AG04449 (cell line): Measurements from ENCODE around the gene SETBP1.

Experiments
- CTCF ChIA-PET: fragments of 350-600 bp; formaldehyde crosslinking; extraction: SDS; loops from one replicate; lab custom pipeline; 2021; ENCODE audit warnings: antibody characterized with exemption; lab: Yijun Ruan, JAX
- POLR2A ChIA-PET: fragments of 400-600, 350-600 bp; formaldehyde crosslinking; extraction: SDS; loops from one replicate; lab custom pipeline; 2020; ENCODE audit warnings: antibody characterized with exemption, inconsistent platforms; lab: Yijun Ruan, JAX
- DNase-seq: peaks from one replicate; pipeline ENCODE4 v3.0.0-alpha.2; 2010; ENCODE audit warnings: low read depth, low spot score
- H3K4me3 ChIP-seq: 2 replicates; pipeline ENCODE4 v1.5.1; 2011; ENCODE audit warnings: low read depth, mild to moderate bottlenecking, control low read depth, low read length
- CTCF ChIP-seq: IDR thresholded peaks from one replicate; pipeline ENCODE4 v1.5.1; 2011; ENCODE audit warnings: mild to moderate bottlenecking, moderate library complexity, low read length, control low read depth, inconsistent platforms; ENCODE audit not compliant: insufficient read depth; ENCODE audit errors: missing control alignments

SETBP1 gene

GRCh38 chr18:45107425-45107824 lies 426.7 kb downstream of the SETBP1 start:
- no peak for TF ChIP-seq CTCF
- DNase-seq: no peak
- no peak overlapping the region for H3K4me3 ChIP-seq
- ChIA-PET CTCF (no interaction called here), POLR2A (no interaction called here)

GRCh38 chr18:45108754-45109153 lies 428.1 kb downstream of the SETBP1 start:
- no peak for DNase-seq
- no peak overlapping the region for H3K4me3 ChIP-seq
- ChIA-PET CTCF (interaction anchor here (0.8 to 1.1 kb wide), 2 partner anchors 10 to 105 kb away, joined by 3 to 4 read pairs; no protein-coding TSS in a partner anchor), POLR2A (interaction anchor here (0.7 kb wide), 1 partner anchor 121 kb away, joined by 3 read pairs; no protein-coding TSS in a partner anchor)
- TF ChIP-seq CTCF: no peak

GRCh38 chr18:45109271-45109670 lies 428.6 kb downstream of the SETBP1 start:
- no peak for TF ChIP-seq CTCF
- H3K4me3 ChIP-seq: no peak overlapping the region
- POLR2A ChIA-PET: no interaction called here
- CTCF ChIA-PET: interaction anchor here (0.8 to 1.1 kb wide), 2 partner anchors 10 to 104 kb away, joined by 3 to 4 read pairs; no protein-coding TSS in a partner anchor
- no peak for DNase-seq

GRCh38 chr18:45109706-45110105 lies 429.0 kb downstream of the SETBP1 start:
- CTCF ChIA-PET: no interaction called here
- no peak for DNase-seq
- no peak overlapping the region for H3K4me3 ChIP-seq
- POLR2A ChIA-PET: no interaction called here
- no peak for TF ChIP-seq CTCF

GRCh38 chr18:45110577-45111501 lies 430.2 kb downstream of the SETBP1 start:
- POLR2A ChIA-PET: no interaction called here

GRCh38 chr18:45111502-45111848 lies 430.8 kb downstream of the SETBP1 start:
- no peak for DNase-seq
- CTCF ChIA-PET: no interaction called here
- POLR2A ChIA-PET: no interaction called here
- TF ChIP-seq CTCF: no peak
- no peak overlapping the region for H3K4me3 ChIP-seq

More at GRCh38 chr18:45110577-45111501, 430.2 kb downstream of the SETBP1 start:
- TF ChIP-seq CTCF: no peak
- CTCF ChIA-PET: no interaction called here
- no peak overlapping the region for H3K4me3 ChIP-seq
- DNase-seq: no peak
